Progenitor cell of endocrine pancreas (in vitro differentiated cells): ENCODE data around the gene KDM5A. TPM values are rescaled to one million over a fixed set of nuclear protein-coding genes. Genes with fewer than 3 reads are reported as not detected.
"Not testable (repeated sequence)": the region's sequence is repeated elsewhere in the genome, so short reads cannot be mapped to it uniquely, and the experiment has no call there.

Experiments used
- DNase-seq: peaks from one replicate; pipeline ENCODE4 v3.0.0; 2021; ENCODE audit warnings: low spot score; ENCODE audit not compliant: unreplicated experiment
- H3K27ac Mint-ChIP-seq: 2 replicates; pipeline ENCODE4 v1.8.0; 2021; ENCODE audit warnings: mild to moderate bottlenecking, moderate library complexity, mixed read lengths
- H3K27me3 Mint-ChIP-seq: 2 replicates; pipeline ENCODE4 v1.8.0; 2021; ENCODE audit warnings: mixed read lengths
- H3K36me3 Mint-ChIP-seq: 2 replicates; pipeline ENCODE4 v1.8.0; 2022; ENCODE audit warnings: mixed read lengths; ENCODE audit not compliant: insufficient read depth
- H3K4me1 Mint-ChIP-seq: 2 replicates; pipeline ENCODE4 v1.8.0; 2021; ENCODE audit warnings: low read depth, mixed read lengths
- H3K4me3 Mint-ChIP-seq: 2 replicates; pipeline ENCODE4 v1.8.0; 2021; ENCODE audit warnings: low read depth, mild to moderate bottlenecking, moderate library complexity, mixed read lengths
- H3K9me3 Mint-ChIP-seq: 2 replicates; pipeline ENCODE4 v1.8.0; 2021; ENCODE audit warnings: low read depth, mixed read lengths
- CTCF ChIP-seq: fragments of 200-600 bp; sonication (generic); IDR thresholded peaks from one replicate; pipeline ENCODE4 v1.5.0; 2021; ENCODE audit warnings: antibody characterized with exemption, mild to moderate bottlenecking; ENCODE audit not compliant: unreplicated experiment
- total RNA-seq: library from RNA; stranded (reverse); gene quantifications from 2 replicates; pipeline ENCODE4 v1.2.1, GENCODE V29; 2021

KDM5A gene
- total RNA-seq, 1 donor from 2014 or later, result 137 TPM

DNA sequence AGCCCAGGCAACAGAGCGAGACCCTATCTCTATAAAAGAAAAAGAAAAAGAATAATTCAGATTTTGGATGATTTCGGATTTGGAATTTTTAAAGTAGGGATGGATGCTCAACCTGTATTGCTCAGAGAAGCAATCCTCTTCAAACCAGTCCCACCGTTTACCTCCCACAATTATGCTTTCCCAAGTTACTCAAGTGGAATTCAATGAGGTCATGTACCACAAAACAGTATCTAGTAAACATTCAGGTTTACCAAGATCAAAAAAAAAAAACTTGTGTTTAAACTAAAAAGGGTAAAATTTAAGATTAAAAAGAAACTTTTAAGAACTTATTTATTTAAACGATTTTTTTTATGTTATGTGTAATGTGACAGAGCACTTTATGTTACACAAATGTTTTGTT lies 2.5 kb downstream of the KDM5A start:
- Mint-ChIP-seq H3K27me3 (no peaks in the 10 kb centered on the region), H3K4me1 (peaks cover 24% of the 10 kb centered on the region), H3K36me3 (peaks cover 26% of the 10 kb centered on the region), H3K4me3 (no peak overlapping the region), H3K9me3 (peaks cover 3% of the 10 kb centered on the region), H3K27ac (no peak overlapping the region)
- no peak for TF ChIP-seq CTCF
- no peak for DNase-seq

GRCh38 chr12:370739-371485 lies 18.2 kb downstream of the KDM5A start:
- not testable (repeated sequence) for H3K27ac Mint-ChIP-seq, DNase-seq, H3K27me3 Mint-ChIP-seq, H3K4me1 Mint-ChIP-seq, H3K4me3 Mint-ChIP-seq
- Mint-ChIP-seq H3K36me3 (peaks cover 94% of the 10 kb centered on the region), H3K9me3 (peaks cover 47% of the 10 kb centered on the region)

GRCh38 chr12:367972-368371 lies 21.1 kb downstream of the KDM5A start:
- Mint-ChIP-seq H3K4me3 (no peak overlapping the region), H3K9me3 (peaks cover 26% of the 10 kb centered on the region), H3K36me3 (peaks cover 91% of the 10 kb centered on the region), H3K27me3 (no peaks in the 10 kb centered on the region), H3K27ac (no peak overlapping the region), H3K4me1 (no peaks in the 10 kb centered on the region)
- no peak for DNase-seq
- no peak for TF ChIP-seq CTCF

DNA sequence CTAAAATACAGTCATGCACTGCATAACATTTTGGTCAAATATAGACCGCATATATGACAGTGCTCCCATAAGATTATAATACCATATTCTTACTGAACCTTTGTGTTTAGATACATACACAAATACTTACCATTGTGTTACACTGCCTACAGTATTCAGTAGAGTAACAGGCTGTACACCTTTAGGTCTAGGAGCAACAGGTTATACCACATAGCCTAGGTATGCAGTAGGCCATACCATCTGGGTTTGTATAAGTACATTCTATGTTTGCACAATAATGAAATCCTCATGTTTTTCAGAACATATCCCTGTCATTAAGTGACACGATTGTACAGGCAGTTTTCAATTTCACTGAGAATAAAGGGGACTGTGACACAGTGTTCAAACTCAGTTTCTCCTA lies 22.3 kb downstream of the KDM5A start:
- Mint-ChIP-seq H3K9me3 (peaks cover 18% of the 10 kb centered on the region), H3K27me3 (no peaks in the 10 kb centered on the region), H3K4me1 (no peaks in the 10 kb centered on the region), H3K27ac (no peak overlapping the region), H3K4me3 (no peak overlapping the region), H3K36me3 (peaks cover 91% of the 10 kb centered on the region)
- no peak for DNase-seq
- TF ChIP-seq CTCF, result no peak

DNA sequence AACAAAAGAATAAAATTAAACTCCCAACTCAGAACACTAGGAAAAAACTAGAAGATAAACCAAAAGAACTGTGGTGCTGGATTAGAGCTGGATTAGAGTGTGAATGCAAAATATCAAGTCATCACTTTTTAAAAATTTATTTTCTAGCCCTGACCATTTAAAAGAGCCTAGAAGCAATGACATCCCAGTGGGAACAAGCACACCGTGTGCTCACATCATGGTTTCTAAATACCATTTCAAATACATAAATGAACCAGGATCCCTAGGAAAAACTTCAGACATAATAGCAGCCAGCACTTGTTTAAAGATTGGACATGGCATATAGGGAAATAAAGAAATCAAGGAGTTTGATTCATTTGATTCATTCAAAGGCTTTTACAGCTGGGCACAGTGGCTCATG lies 30.0 kb downstream of the KDM5A start:
- Mint-ChIP-seq H3K27ac (no peak overlapping the region), H3K4me1 (no peaks in the 10 kb centered on the region), H3K4me3 (no peak overlapping the region), H3K9me3 (peaks cover 12% of the 10 kb centered on the region), H3K36me3 (peaks cover 75% of the 10 kb centered on the region), H3K27me3 (no peaks in the 10 kb centered on the region)
- no peak for DNase-seq
- no peak for TF ChIP-seq CTCF
